ENCODE results near the gene ELP6.

The ELP6 gene

GRCh38 chr3:47456984-47457383, 56.5 kb downstream of the ELP6 start:
- no peak for DNase-seq

GRCh38 chr3:47455806-47456452, 57.6 kb downstream of the ELP6 start:
- peak; percentile 14 to 29 (median 29) for DNase-seq

GRCh38 chr3:47452453-47453215, 60.9 kb downstream of the ELP6 start:
- no peak for DNase-seq
